Gastrocnemius medialis (tissue), 4 donors: ENCODE results near the gene IL2RG.

Experiments used
- CTCF ChIP-seq, 5 experiments: fragments of 450-650 bp in 3 of 5; fragments of 200-600 bp in 2 of 5; sonication (generic) in 2 of 5; IDR thresholded peaks in 4 of 5; conservative IDR thresholded peaks in 1 of 5; 1 replicate in 4 of 5; 2 replicates in 1 of 5; pipeline ENCODE4 v1.5.1; 2016 to 2019; ENCODE audit warnings: antibody characterized with exemption in 5 of 5, mild to moderate bottlenecking in 3 of 5, moderate library complexity in 3 of 5
- POLR2A ChIP-seq, 2 donors: fragments of 450-650 bp; IDR thresholded peaks; one replicate each; pipeline ENCODE4 v1.6.1; 2017; ENCODE audit warnings: antibody characterized with exemption in 2 of 2, mild to moderate bottlenecking in 2 of 2, moderate library complexity in 2 of 2

- TF ChIP-seq CTCF (IDR thresholded peaks at IDR 0.05 in 4 of 5, conservative IDR thresholded peaks at IDR 0.05 in 1 of 5) (no peak), POLR2A (IDR thresholded peaks at IDR 0.05) (no peak)
These were observed 48.0 kb upstream of the IL2RG start for GRCh38 chrX:71159335-71159734.
